H9 (cell line): Measurements from ENCODE around the gene RALGAPA2. TPM values are rescaled to one million over a fixed set of nuclear protein-coding genes. Genes with fewer than 3 reads are reported as not detected.

Experiments
- DNase-seq: peaks from one replicate; pipeline ENCODE4 v3.0.0-alpha.2; 2017
- H2AFZ ChIP-seq: one replicate; pipeline ENCODE4 v1.6.1; 2013; ENCODE audit warnings: mild to moderate bottlenecking, low read length, control low read depth, moderate library complexity
- H2AK5ac ChIP-seq: 2 replicates; pipeline ENCODE4 v1.6.1; 2013; ENCODE audit warnings: low read length, control low read depth, mixed read lengths; ENCODE audit not compliant: insufficient read length
- H2BK120ac ChIP-seq: one replicate; pipeline ENCODE4 v1.6.1; 2013; ENCODE audit warnings: low read depth, mild to moderate bottlenecking, low read length, control low read depth, inconsistent platforms; ENCODE audit not compliant: poor library complexity, severe bottlenecking
- H2BK12ac ChIP-seq: 2 replicates; pipeline ENCODE4 v1.6.1; 2013; ENCODE audit warnings: low read length, control low read depth, mixed read lengths, low read depth; ENCODE audit not compliant: insufficient read length
- H2BK15ac ChIP-seq: 2 replicates; pipeline ENCODE4 v1.6.1; 2013; ENCODE audit warnings: low read depth, low read length, control low read depth
- H2BK20ac ChIP-seq: one replicate; pipeline ENCODE4 v1.6.1; 2013; ENCODE audit warnings: low read depth, mild to moderate bottlenecking, low read length, control low read depth, inconsistent platforms; ENCODE audit not compliant: poor library complexity, severe bottlenecking
- H2BK5ac ChIP-seq: 2 replicates; pipeline ENCODE4 v1.6.1; 2013; ENCODE audit warnings: low read length, control low read depth, mixed read lengths; ENCODE audit not compliant: insufficient read length
- H3K14ac ChIP-seq: 2 replicates; pipeline ENCODE4 v1.6.1; 2013; ENCODE audit warnings: low read length, control low read depth; ENCODE audit not compliant: insufficient read depth
- H3K18ac ChIP-seq: 2 replicates; pipeline ENCODE4 v1.6.1; 2013; ENCODE audit warnings: low read depth, mild to moderate bottlenecking, mixed read lengths, low read length, control low read depth; ENCODE audit not compliant: insufficient read length
- H3K23ac ChIP-seq: 2 replicates; pipeline ENCODE4 v1.6.1; 2013; ENCODE audit warnings: low read length, control low read depth, mixed read lengths, low read depth; ENCODE audit not compliant: insufficient read length
- H3K23me2 ChIP-seq: 2 replicates; pipeline ENCODE4 v1.6.1; 2013; ENCODE audit warnings: low read depth, mild to moderate bottlenecking, mixed read lengths, low read length, control low read depth; ENCODE audit not compliant: insufficient read length, poor library complexity, severe bottlenecking
- H3K27ac ChIP-seq: 2 replicates; pipeline ENCODE4 v1.5.1; 2013; ENCODE audit warnings: low read length, control low read depth, mixed read lengths, low read depth; ENCODE audit not compliant: insufficient read length
- H3K27me3 ChIP-seq: 2 replicates; pipeline ENCODE4 v1.6.1; 2013; ENCODE audit warnings: low read length, control low read depth, inconsistent platforms; ENCODE audit not compliant: insufficient read depth
- H3K4ac ChIP-seq: 2 replicates; pipeline ENCODE4 v1.6.1; 2013; ENCODE audit warnings: low read depth, mild to moderate bottlenecking, control low read depth, inconsistent platforms, low read length, moderate library complexity
- H3K4me1 ChIP-seq: 2 replicates; pipeline ENCODE4 v1.6.1; 2013; ENCODE audit warnings: low read length, control low read depth, inconsistent platforms; ENCODE audit not compliant: insufficient read depth
- H3K4me2 ChIP-seq: 2 replicates; pipeline ENCODE4 v1.6.1; 2013; ENCODE audit warnings: low read length, control low read depth, mixed read lengths; ENCODE audit not compliant: insufficient read length, insufficient read depth
- H3K56ac ChIP-seq: 2 replicates; pipeline ENCODE4 v1.6.1; 2013; ENCODE audit warnings: low read depth, mild to moderate bottlenecking, mixed read lengths, low read length, control low read depth; ENCODE audit not compliant: insufficient read length
- H3K79me1 ChIP-seq: 2 replicates; pipeline ENCODE4 v1.6.1; 2013; ENCODE audit warnings: low read depth, mild to moderate bottlenecking, moderate library complexity, low read length, control low read depth, inconsistent platforms; ENCODE audit not compliant: insufficient read depth, poor library complexity, severe bottlenecking
- H3K79me2 ChIP-seq: 2 replicates; pipeline ENCODE4 v1.6.1; 2013; ENCODE audit warnings: low read length, control low read depth, inconsistent platforms; ENCODE audit not compliant: insufficient read depth
- H3K9ac ChIP-seq: 2 replicates; pipeline ENCODE4 v1.6.1; 2013; ENCODE audit warnings: low read length, control low read depth, mixed read lengths; ENCODE audit not compliant: insufficient read length; ENCODE audit errors: extremely low read depth
- H3K9me3 ChIP-seq: one replicate; pipeline ENCODE4 v1.6.1; 2013; ENCODE audit warnings: low read depth, low read length, inconsistent platforms; ENCODE audit not compliant: control insufficient read depth
- H3T11ph ChIP-seq: one replicate; pipeline ENCODE4 v1.6.1; 2013; ENCODE audit warnings: mild to moderate bottlenecking, low read length, control low read depth, inconsistent platforms
- H4K20me1 ChIP-seq: one replicate; pipeline ENCODE4 v1.6.1; 2013; ENCODE audit not compliant: control insufficient read depth, insufficient read length, insufficient read depth
- H4K5ac ChIP-seq: 2 replicates; pipeline ENCODE4 v1.6.1; 2013; ENCODE audit warnings: low read depth, mild to moderate bottlenecking, mixed read lengths, low read length, control low read depth; ENCODE audit not compliant: insufficient read length
- H4K8ac ChIP-seq: replicated peaks from 2 replicates; pipeline ENCODE4 v1.6.1; 2013; ENCODE audit warnings: low read length, control low read depth, mixed read lengths, low read depth; ENCODE audit not compliant: insufficient read length
- H4K91ac ChIP-seq: 2 replicates; pipeline ENCODE4 v1.6.1; 2013; ENCODE audit warnings: low read depth, mild to moderate bottlenecking, moderate library complexity, mixed read lengths, low read length, control low read depth; ENCODE audit not compliant: insufficient read length
- H3K27ac Mint-ChIP-seq, 3 experiments: 2 replicates in 2 of 3; 3 replicates in 1 of 3; pipeline ENCODE4 v1.8.0; 2020 to 2021; ENCODE audit warnings: mixed read lengths in 3 of 3, mild to moderate bottlenecking in 1 of 3, moderate library complexity in 1 of 3
- H3K27me3 Mint-ChIP-seq: 2 replicates; pipeline ENCODE4 v1.8.0; 2021; ENCODE audit warnings: low read depth, mild to moderate bottlenecking, moderate library complexity, mixed read lengths
- H3K36me3 Mint-ChIP-seq, 3 experiments: 2 replicates in 2 of 3; 3 replicates in 1 of 3; pipeline ENCODE4 v1.8.0; 2020 to 2021; ENCODE audit warnings: low read depth in 3 of 3, mixed read lengths in 3 of 3; ENCODE audit not compliant: insufficient read depth in 1 of 3
- H3K4me1 Mint-ChIP-seq, 2 experiments: 2 replicates each; pipeline ENCODE4 v1.8.0; 2020; ENCODE audit warnings: mixed read lengths in 2 of 2
- H3K4me3 Mint-ChIP-seq, 2 experiments: 2 replicates in 1 of 2; 3 replicates in 1 of 2; pipeline ENCODE4 v1.8.0; 2020 to 2021; ENCODE audit warnings: mild to moderate bottlenecking in 2 of 2, mixed read lengths in 2 of 2, moderate library complexity in 1 of 2
- H3K9me3 Mint-ChIP-seq, 2 experiments: 2 replicates in 1 of 2; 3 replicates in 1 of 2; pipeline ENCODE4 v1.8.0; 2020; ENCODE audit warnings: mild to moderate bottlenecking in 2 of 2, mixed read lengths in 2 of 2, moderate library complexity in 1 of 2
- total RNA-seq: library from RNA; stranded (reverse); gene quantifications from 2 replicates; pipeline ENCODE4 v1.2.1, GENCODE V29; 2021
- TF ChIP-seq, protein P1 (sequence below): fragments of 200-600 bp; sonication (generic); conservative IDR thresholded peaks from 3 replicates; pipeline ENCODE4 v1.8.0; 2021; ENCODE audit warnings: antibody characterized with exemption, mild to moderate bottlenecking

The RALGAPA2 gene
- total RNA-seq, 1 experiment from 2014 or later, result 16.6 TPM

GRCh38 chr20:20719411-20719810 lies 7.0 kb upstream of the RALGAPA2 start:
- Mint-ChIP-seq H3K4me3 (no peak overlapping the region), H3K27me3 (no peaks in the 10 kb centered on the region), H3K4me1 (peaks cover 3 to 4% of the 10 kb centered on the region in 2 experiments; a peak in 3 of 4 replicates), H3K27ac (no peak overlapping the region), H3K36me3 (no peaks in the 10 kb centered on the region), H3K9me3 (no peaks in the 10 kb centered on the region)
- no peak overlapping the region for H4K91ac ChIP-seq
- no peak overlapping the region for H3K18ac ChIP-seq
- H3K23ac ChIP-seq, result no peak overlapping the region
- H3K4ac ChIP-seq, result no peak overlapping the region
- no peaks in the 10 kb centered on the region for H3K79me1 ChIP-seq
- H3K4me2 ChIP-seq, result no peak overlapping the region
- no peak overlapping the region for H3K56ac ChIP-seq
- no peak overlapping the region for H2BK5ac ChIP-seq
- H3K9me3 ChIP-seq, result no peaks in the 10 kb centered on the region
- H4K8ac ChIP-seq, result no peak overlapping the region
- no peak overlapping the region for H2BK120ac ChIP-seq
- no peak overlapping the region for H2BK12ac ChIP-seq
- no peak overlapping the region for H2AK5ac ChIP-seq
- no peak overlapping the region for H2AFZ ChIP-seq
- H4K20me1 ChIP-seq, result no peaks in the 10 kb centered on the region
- TF ChIP-seq, protein P1, sequence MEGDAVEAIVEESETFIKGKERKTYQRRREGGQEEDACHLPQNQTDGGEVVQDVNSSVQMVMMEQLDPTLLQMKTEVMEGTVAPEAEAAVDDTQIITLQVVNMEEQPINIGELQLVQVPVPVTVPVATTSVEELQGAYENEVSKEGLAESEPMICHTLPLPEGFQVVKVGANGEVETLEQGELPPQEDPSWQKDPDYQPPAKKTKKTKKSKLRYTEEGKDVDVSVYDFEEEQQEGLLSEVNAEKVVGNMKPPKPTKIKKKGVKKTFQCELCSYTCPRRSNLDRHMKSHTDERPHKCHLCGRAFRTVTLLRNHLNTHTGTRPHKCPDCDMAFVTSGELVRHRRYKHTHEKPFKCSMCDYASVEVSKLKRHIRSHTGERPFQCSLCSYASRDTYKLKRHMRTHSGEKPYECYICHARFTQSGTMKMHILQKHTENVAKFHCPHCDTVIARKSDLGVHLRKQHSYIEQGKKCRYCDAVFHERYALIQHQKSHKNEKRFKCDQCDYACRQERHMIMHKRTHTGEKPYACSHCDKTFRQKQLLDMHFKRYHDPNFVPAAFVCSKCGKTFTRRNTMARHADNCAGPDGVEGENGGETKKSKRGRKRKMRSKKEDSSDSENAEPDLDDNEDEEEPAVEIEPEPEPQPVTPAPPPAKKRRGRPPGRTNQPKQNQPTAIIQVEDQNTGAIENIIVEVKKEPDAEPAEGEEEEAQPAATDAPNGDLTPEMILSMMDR, result no peak
- H3K14ac ChIP-seq, result no peak overlapping the region
- no peaks in the 10 kb centered on the region for H3K79me2 ChIP-seq
- H3T11ph ChIP-seq, result no peak overlapping the region
- no peak for DNase-seq
- H3K23me2 ChIP-seq, result no peaks in the 10 kb centered on the region
- H3K27ac ChIP-seq, result no peak overlapping the region
- no peak overlapping the region for H4K5ac ChIP-seq
- H3K27me3 ChIP-seq, result no peaks in the 10 kb centered on the region
- H2BK20ac ChIP-seq, result no peak overlapping the region
- H3K9ac ChIP-seq, result no peak overlapping the region
- no peak overlapping the region for H2BK15ac ChIP-seq
- H3K4me1 ChIP-seq, result no peaks in the 10 kb centered on the region
